ENCODE measurements around the gene NPM3. TPM values are rescaled to one million over a fixed set of nuclear protein-coding genes. Genes with fewer than 3 reads are reported as not detected.

NPM3 gene
- total and polyA plus RNA-seq, 12 donors = 14.7 to 51.5 (median 31.0) TPM

DNA sequence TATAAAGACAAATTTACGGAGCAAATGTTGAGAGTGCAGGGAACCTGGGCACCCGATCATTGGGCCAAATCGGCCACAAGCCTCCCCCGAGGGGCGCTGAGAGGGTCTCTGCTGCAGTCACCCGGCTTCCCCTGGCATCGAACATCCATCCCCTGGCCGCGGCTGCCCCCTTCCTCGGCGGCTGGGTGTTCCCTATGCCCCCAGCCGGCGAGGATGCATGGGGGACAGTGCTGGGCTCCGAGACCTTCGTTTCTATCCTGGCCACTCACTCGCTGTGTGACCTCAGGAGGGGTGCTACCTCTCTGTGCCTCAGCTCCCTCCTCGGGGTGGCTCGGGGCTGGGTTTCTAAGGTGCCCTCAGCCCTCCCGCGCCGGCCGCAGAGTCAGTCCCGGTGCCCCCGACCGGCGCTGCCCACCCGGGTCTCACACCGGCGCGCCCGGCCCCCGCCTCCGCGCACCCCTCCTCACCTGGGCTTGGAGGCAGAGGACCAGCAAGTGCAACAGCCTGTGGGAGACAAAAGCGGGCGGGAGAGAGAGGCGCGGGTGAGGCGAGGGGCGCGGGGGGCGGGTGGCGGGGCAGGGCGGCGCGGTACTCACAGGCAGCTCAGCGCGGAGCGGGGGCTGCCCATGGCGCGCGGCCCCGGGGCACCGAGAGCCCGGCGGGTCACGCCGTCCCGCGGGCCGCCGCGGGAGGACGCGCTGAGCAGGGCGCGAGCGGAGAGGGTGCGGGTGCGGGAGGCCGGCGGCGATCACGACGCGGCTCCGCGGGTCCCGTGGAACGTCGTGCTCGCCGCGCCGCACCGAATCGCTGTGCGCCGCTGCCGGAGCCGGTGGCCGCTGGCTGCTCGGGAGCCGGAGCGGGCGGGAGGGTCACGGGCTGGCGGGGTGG lies 7.7 kb downstream of the NPM3 start, which contains the start of gene FGF8:
Gene FGF8, minus strand, starts transcription at position 842 of the 888 bp plus-strand sequence. Its CDS starts 214 bp downstream, at position 628.
- Histone ChIP-seq H3K9me3 (replicated peaks in 1 of 3) (no peaks in the 10 kb centered on the region), H3K27me3 (peaks cover 72% of the 10 kb centered on the region), H3K4me1 (replicated peaks in 1 of 2) (peaks cover 20 to 28% of the 10 kb centered on the region in 2 donors), H3K36me3 (replicated peaks in 1 of 2) (no peaks in the 10 kb centered on the region), H3K27ac (no peak within 1 kb of the TSS), H3K4me3 (peak within 1 kb of the TSS in 1 of 4 donors; percentile 50)
- intact Hi-C loops (cut with DNase I) = loop anchor here in 1 of 2 donors (5.0 kb wide), 1 partner anchor 563 kb away; no protein-coding TSS in a partner anchor
- 0 to 4% (median 2%) methylated on average over 2 to 98 of the region's 98 CpGs for WGBS, 4 donors
- no peak for TF ChIP-seq POLR2A (IDR thresholded peaks at IDR 0.05)
- TF ChIP-seq, protein P1, sequence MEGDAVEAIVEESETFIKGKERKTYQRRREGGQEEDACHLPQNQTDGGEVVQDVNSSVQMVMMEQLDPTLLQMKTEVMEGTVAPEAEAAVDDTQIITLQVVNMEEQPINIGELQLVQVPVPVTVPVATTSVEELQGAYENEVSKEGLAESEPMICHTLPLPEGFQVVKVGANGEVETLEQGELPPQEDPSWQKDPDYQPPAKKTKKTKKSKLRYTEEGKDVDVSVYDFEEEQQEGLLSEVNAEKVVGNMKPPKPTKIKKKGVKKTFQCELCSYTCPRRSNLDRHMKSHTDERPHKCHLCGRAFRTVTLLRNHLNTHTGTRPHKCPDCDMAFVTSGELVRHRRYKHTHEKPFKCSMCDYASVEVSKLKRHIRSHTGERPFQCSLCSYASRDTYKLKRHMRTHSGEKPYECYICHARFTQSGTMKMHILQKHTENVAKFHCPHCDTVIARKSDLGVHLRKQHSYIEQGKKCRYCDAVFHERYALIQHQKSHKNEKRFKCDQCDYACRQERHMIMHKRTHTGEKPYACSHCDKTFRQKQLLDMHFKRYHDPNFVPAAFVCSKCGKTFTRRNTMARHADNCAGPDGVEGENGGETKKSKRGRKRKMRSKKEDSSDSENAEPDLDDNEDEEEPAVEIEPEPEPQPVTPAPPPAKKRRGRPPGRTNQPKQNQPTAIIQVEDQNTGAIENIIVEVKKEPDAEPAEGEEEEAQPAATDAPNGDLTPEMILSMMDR (IDR thresholded peaks at IDR 0.05) = no peak
- DNase-seq = no peak

DNA sequence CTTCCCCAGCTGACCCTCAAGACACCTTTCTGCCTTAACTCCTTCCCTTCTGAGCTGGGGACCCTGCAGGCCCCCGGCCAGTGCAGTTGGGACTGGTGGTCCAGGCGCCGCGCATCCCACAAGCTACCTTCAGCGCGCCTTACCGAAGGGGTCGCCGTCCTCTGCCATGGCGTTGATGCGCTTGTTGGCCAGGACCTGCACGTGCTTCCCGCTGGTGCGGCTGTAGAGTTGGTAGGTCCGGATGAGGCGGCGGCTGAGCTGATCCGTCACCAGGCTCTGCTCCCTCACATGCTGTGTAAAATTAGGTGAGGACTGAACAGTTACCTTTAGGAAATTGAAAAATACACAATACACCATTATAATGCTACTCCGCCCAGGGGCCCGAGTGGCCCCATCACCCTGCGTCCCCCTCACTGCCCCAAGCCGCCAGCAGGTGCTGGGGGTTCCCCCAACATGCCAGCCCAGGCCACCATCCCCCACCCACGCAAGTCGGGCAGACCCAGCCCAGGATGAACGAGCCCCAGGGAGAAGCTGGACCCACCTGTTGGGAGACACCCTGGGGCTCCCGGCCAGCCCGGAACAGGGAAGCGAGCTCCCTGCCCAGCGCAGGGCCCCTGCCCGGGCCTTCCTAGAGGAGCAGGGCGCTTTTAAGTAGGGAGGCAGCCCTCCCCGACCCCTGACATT lies 8.5 kb downstream of the NPM3 start:
- no peak overlapping the region for H3K27ac ChIP-seq
- H3K36me3 ChIP-seq (replicated peaks in 1 of 2) = no peaks in the 10 kb centered on the region
- H3K9me3 ChIP-seq (replicated peaks in 1 of 3) = no peaks in the 10 kb centered on the region
- no peak overlapping the region for H3K4me3 ChIP-seq
- intact Hi-C loops (cut with DNase I) = loop anchor here in 1 of 2 donors (5.0 kb wide), 1 partner anchor 562 kb away; no protein-coding TSS in a partner anchor
- 5 to 15% (median 9%) methylated on average over 10 to 32 of the region's 32 CpGs for WGBS, 4 donors
- peaks cover 75% of the 10 kb centered on the region for H3K27me3 ChIP-seq
- DNase-seq = no peak
- TF ChIP-seq, protein P1 (IDR thresholded peaks at IDR 0.05) = no peak
- no peak for TF ChIP-seq POLR2A (IDR thresholded peaks at IDR 0.05)
- peaks cover 15 to 21% of the 10 kb centered on the region in 2 donors for H3K4me1 ChIP-seq (replicated peaks in 1 of 2)

DNA sequence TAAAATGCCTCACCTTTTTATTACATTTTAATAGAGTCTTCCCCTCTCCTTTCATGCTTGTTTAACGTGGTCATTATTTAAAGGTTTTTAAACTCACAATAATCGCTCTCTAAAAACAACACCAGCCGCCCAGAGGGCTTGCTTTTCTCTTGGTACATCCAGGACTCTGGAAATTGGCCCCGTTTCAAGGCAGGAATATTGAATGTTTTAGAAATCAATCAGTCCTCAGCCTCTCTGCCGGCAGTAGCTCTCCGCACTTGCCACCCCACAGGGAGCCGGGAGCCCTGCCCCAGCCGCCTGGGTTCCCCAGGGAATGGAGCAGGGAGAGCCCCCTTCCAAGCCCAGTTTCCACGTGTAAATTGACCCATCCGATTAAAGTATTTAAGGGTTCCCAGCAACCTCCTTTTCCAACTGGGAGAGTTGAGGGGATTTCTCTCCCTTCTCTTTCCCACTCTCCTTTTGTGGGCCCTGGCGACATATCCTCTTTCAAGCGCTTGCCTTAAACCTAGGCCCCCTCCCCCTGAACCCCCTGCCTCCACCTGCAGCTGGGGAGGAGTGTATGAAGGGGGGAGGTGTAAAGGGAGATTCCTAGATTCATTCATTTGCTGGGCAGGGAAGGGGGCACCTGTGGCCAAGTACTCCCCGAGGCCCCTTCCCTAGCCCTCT lies 9.2 kb downstream of the NPM3 start:
- TF ChIP-seq, protein P1 (IDR thresholded peaks at IDR 0.05) = no peak
- no peak for TF ChIP-seq POLR2A (IDR thresholded peaks at IDR 0.05)
- Histone ChIP-seq H3K9me3 (replicated peaks in 1 of 3) (no peaks in the 10 kb centered on the region), H3K27me3 (peaks cover 75% of the 10 kb centered on the region), H3K27ac (no peak overlapping the region), H3K36me3 (replicated peaks in 1 of 2) (no peaks in the 10 kb centered on the region), H3K4me3 (no peak overlapping the region), H3K4me1 (replicated peaks in 1 of 2) (peaks cover 8 to 14% of the 10 kb centered on the region in 2 donors)
- WGBS, 4 donors = 24 to 32% (median 25%) methylated on average over 13 of the region's 13 CpGs
- no peak for DNase-seq
- intact Hi-C loops (cut with DNase I) = no loop called here
